ENCODE measurements around the gene PLAC9.

DNA sequence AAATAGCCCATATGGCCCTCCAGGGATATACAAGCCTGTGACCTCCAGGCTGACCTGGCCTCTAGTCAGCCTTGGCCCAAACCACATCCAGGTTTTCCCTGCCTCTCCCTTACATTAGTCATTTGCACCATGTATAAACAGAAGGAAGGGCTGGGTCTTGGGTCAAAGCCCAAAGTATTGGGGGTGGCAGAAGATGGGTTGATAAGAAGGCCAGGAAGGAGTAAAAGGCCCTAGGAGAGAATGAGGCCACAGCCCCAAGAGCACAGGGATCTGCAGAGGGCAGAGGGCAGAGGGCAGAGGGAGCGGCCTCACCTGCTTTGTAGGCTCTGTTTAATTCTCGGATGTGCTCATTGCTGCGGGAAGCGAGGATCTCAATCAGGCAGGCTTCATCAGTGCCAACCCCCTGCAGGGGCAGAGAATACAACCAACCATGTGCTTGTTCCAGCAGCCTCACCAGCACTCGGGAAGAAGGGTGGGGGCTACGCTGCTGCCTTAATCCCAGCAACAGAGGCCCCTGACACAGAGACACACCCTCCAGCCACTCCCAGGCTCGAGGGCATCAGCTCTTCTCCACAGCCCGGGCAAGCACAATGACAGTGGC lies 31.3 kb downstream of the PLAC9 start:
- TF ChIP-seq, protein P1, sequence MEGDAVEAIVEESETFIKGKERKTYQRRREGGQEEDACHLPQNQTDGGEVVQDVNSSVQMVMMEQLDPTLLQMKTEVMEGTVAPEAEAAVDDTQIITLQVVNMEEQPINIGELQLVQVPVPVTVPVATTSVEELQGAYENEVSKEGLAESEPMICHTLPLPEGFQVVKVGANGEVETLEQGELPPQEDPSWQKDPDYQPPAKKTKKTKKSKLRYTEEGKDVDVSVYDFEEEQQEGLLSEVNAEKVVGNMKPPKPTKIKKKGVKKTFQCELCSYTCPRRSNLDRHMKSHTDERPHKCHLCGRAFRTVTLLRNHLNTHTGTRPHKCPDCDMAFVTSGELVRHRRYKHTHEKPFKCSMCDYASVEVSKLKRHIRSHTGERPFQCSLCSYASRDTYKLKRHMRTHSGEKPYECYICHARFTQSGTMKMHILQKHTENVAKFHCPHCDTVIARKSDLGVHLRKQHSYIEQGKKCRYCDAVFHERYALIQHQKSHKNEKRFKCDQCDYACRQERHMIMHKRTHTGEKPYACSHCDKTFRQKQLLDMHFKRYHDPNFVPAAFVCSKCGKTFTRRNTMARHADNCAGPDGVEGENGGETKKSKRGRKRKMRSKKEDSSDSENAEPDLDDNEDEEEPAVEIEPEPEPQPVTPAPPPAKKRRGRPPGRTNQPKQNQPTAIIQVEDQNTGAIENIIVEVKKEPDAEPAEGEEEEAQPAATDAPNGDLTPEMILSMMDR (IDR thresholded peaks at IDR 0.05) = no peak
- TF ChIP-seq POLR2A (IDR thresholded peaks at IDR 0.05) = no peak

Measured in Peyer's patch (tissue), 4 donors.